AG04450 (cell line): Measurements from ENCODE around the gene GTF2A1. TPM values are rescaled to one million over a fixed set of nuclear protein-coding genes. Genes with fewer than 3 reads are reported as not detected.

Experiments used
- CTCF ChIA-PET: fragments of 300-600, 350-600 bp; formaldehyde crosslinking; extraction: SDS; loops from one replicate; lab custom pipeline; 2022; ENCODE audit warnings: antibody characterized with exemption, inconsistent platforms; lab: Charles Lee
- POLR2A ChIA-PET: fragments of 350-600 bp; formaldehyde crosslinking; extraction: SDS; loops from one replicate; lab custom pipeline; 2021; ENCODE audit warnings: antibody characterized with exemption, inconsistent platforms; lab: Yijun Ruan, JAX
- DNase-seq: peaks from one replicate; pipeline ENCODE4 v3.0.0-alpha.2; 2011; ENCODE audit warnings: low read depth, low spot score
- H3K27ac ChIP-seq: one replicate; pipeline ENCODE4 v1.5.1; 2012; ENCODE audit warnings: low read depth, low read length, control low read depth
- H3K27me3 ChIP-seq: one replicate; pipeline ENCODE4 v1.6.0; 2012; ENCODE audit warnings: low read length; ENCODE audit not compliant: control insufficient read depth, insufficient read depth
- H3K4me3 ChIP-seq: 2 replicates; pipeline ENCODE4 v1.5.1; 2011; ENCODE audit warnings: mild to moderate bottlenecking, low read depth, low read length, control low read depth
- H3K9me3 ChIP-seq: 2 replicates; pipeline ENCODE4 v1.5.1; 2012; ENCODE audit warnings: low read length; ENCODE audit not compliant: control insufficient read depth, insufficient read depth
- CTCF ChIP-seq: IDR thresholded peaks from 2 replicates; pipeline ENCODE4 v1.5.1; 2011; ENCODE audit warnings: low read depth, low read length, control low read depth, inconsistent platforms
- polyA plus RNA-seq: library from polyadenylated mRNA; depleted of rRNA; stranded (reverse); fragments of >200 nt; gene quantifications from 2 replicates; pipeline ENCODE4 v1.2.3, GENCODE V29; 2011; rRNA removed
- small RNA-seq: library from RNA; depleted of rRNA; stranded (forward); fragments of <200 nt; gene quantifications from one replicate; pipeline ENCODE3, GENCODE V24; 2012; ENCODE audit warnings: low read depth; ENCODE audit not compliant: insufficient read length

Gene GTF2A1
- polyA plus RNA-seq, 1 experiment = 22.9 TPM

GRCh38 chr14:81129242-81129641 lies 91.5 kb downstream of the GTF2A1 start:
- Histone ChIP-seq H3K27ac (no peak overlapping the region), H3K27me3 (no peaks in the 10 kb centered on the region), H3K4me3 (no peak overlapping the region), H3K9me3 (no peaks in the 10 kb centered on the region)
- no peak for DNase-seq
- ChIA-PET CTCF (no interaction called here), POLR2A (no interaction called here)
- no peak for TF ChIP-seq CTCF

GRCh38 chr14:81127785-81128184 lies 93.0 kb downstream of the GTF2A1 start:
- H3K4me3 ChIP-seq = no peak overlapping the region
- no peak for DNase-seq
- no peak overlapping the region for H3K27ac ChIP-seq
- no peaks in the 10 kb centered on the region for H3K27me3 ChIP-seq
- ChIA-PET POLR2A (no interaction called here), CTCF (no interaction called here)
- no peaks in the 10 kb centered on the region for H3K9me3 ChIP-seq
- TF ChIP-seq CTCF = no peak

DNA sequence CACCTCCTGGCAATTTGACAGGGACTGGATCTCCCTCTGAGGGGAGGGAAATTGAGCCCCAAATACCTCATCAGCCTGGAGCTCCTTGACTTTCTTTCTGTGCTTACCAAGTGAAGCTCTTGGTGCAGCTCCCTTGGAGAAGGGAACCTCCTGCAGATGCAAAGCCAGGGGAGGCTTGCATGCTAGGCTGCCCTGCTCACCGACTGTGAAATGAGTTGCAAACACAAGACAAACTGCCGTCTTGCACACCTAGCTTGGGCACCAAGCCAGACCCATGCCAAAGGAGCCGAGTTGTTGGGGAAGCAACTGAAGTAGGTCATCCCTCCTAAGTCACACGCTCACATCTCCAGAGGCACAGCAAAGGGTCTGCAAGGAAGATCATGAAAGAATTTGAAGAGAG lies 95.2 kb downstream of the GTF2A1 start:
- Histone ChIP-seq H3K9me3 (no peaks in the 10 kb centered on the region), H3K27me3 (no peaks in the 10 kb centered on the region), H3K4me3 (no peak overlapping the region), H3K27ac (no peak overlapping the region)
- no peak for DNase-seq
- TF ChIP-seq CTCF = no peak
- CTCF ChIA-PET = no interaction called here
- POLR2A ChIA-PET = no interaction called here

Small RNA genes within 50 kb of the gene (small RNA-seq; reads per million reads assigned to genes)
- gene DYNLL1P1 (not detected), gene SNORA79 (11.0 reads per million, percentile 72 among the genes with 10 or more reads in this experiment)

Other genes starting within 250 kb of the GTF2A1 start
- gene STON2, start 179.4 kb upstream of the GTF2A1 start, polyA plus RNA-seq = not detected in 2 replicates